ENCODE data around the gene C3. TPM values are rescaled to one million over a fixed set of nuclear protein-coding genes. Genes with fewer than 3 reads are reported as not detected.

Gene C3
- total and polyA plus RNA-seq, 2 of the 13 experiments (the other 11 are each of a cell fraction or from before 2014, with no cell fraction given) = 1,455 to 6,272 TPM

DNA sequence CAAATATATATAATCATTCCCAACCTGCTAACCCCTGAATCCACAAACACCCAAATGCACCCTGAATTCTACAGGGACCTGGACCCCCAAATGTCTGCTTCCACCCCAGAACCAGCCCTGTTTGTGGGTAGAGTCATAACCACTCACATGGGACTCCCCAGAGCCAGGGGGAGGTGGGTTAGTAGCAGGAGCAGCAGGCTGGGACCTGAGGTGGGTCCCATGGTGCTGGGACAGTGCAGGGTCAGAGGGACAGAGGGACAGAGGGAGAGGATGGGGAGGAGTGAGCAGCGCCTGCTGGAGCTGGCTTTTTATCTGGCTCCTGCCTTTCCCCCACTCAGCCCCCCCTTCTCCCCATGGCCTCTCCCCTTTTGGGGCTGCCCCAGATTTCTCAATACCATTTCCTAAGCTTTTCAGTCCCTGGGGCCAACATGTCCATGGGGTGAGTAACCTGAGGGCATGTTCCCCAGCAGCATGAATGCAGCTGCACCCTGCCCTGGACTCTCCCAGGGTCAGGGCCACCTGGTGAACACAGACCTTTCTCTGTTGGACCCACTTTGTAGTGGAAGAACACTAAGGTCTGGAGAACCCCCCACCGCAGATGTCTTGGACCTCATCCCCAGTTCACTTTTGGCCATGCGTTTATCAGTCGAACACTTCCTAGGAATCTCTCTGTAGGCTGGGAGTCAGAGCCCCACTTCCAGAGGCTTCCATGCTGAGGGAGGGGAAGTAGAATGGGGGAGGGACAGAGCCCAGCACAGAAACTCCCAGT, at the start of gene C3 (continued):
- peak; percentile 94; the same call in 1 of the 2 replicates for TF ChIP-seq IKZF5 (CRISPR knock-in tag; IDR thresholded peaks at IDR 0.05)
- TF ChIP-seq ETV6 (CRISPR knock-in tag; conservative IDR thresholded peaks at IDR 0.05) = no peak
- TF ChIP-seq ZNF775 (CRISPR knock-in tag; IDR thresholded peaks at IDR 0.05; ENCODE audit: borderline replicate concordance) = no peak; the same call in 1 of the 2 replicates
- TF ChIP-seq, protein P1, sequence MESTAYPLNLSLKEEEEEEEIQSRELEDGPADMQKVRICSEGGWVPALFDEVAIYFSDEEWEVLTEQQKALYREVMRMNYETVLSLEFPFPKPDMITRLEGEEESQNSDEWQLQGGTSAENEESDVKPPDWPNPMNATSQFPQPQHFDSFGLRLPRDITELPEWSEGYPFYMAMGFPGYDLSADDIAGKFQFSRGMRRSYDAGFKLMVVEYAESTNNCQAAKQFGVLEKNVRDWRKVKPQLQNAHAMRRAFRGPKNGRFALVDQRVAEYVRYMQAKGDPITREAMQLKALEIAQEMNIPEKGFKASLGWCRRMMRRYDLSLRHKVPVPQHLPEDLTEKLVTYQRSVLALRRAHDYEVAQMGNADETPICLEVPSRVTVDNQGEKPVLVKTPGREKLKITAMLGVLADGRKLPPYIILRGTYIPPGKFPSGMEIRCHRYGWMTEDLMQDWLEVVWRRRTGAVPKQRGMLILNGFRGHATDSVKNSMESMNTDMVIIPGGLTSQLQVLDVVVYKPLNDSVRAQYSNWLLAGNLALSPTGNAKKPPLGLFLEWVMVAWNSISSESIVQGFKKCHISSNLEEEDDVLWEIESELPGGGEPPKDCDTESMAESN (CRISPR knock-in tag; conservative IDR thresholded peaks at IDR 0.05) = peak; percentile 86; the same call in 1 of the 2 replicates
- TF ChIP-seq, protein P2, sequence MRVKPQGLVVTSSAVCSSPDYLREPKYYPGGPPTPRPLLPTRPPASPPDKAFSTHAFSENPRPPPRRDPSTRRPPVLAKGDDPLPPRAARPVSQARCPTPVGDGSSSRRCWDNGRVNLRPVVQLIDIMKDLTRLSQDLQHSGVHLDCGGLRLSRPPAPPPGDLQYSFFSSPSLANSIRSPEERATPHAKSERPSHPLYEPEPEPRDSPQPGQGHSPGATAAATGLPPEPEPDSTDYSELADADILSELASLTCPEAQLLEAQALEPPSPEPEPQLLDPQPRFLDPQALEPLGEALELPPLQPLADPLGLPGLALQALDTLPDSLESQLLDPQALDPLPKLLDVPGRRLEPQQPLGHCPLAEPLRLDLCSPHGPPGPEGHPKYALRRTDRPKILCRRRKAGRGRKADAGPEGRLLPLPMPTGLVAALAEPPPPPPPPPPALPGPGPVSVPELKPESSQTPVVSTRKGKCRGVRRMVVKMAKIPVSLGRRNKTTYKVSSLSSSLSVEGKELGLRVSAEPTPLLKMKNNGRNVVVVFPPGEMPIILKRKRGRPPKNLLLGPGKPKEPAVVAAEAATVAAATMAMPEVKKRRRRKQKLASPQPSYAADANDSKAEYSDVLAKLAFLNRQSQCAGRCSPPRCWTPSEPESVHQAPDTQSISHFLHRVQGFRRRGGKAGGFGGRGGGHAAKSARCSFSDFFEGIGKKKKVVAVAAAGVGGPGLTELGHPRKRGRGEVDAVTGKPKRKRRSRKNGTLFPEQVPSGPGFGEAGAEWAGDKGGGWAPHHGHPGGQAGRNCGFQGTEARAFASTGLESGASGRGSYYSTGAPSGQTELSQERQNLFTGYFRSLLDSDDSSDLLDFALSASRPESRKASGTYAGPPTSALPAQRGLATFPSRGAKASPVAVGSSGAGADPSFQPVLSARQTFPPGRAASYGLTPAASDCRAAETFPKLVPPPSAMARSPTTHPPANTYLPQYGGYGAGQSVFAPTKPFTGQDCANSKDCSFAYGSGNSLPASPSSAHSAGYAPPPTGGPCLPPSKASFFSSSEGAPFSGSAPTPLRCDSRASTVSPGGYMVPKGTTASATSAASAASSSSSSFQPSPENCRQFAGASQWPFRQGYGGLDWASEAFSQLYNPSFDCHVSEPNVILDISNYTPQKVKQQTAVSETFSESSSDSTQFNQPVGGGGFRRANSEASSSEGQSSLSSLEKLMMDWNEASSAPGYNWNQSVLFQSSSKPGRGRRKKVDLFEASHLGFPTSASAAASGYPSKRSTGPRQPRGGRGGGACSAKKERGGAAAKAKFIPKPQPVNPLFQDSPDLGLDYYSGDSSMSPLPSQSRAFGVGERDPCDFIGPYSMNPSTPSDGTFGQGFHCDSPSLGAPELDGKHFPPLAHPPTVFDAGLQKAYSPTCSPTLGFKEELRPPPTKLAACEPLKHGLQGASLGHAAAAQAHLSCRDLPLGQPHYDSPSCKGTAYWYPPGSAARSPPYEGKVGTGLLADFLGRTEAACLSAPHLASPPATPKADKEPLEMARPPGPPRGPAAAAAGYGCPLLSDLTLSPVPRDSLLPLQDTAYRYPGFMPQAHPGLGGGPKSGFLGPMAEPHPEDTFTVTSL (CRISPR knock-in tag; IDR thresholded peaks at IDR 0.05; ENCODE audit: borderline replicate concordance) = peak; percentile 83
- peak; percentile 78 for TF ChIP-seq ZNF501 (CRISPR knock-in tag; IDR thresholded peaks at IDR 0.05)
- 0 out of 2 replicates have a peak, but pooled peaks have one; percentile 86 for TF ChIP-seq THAP7 (CRISPR knock-in tag; IDR thresholded peaks at IDR 0.05)
- TF ChIP-seq SOX6 (IDR thresholded peaks at IDR 0.05) = no peak
- TF ChIP-seq SOX6 (CRISPR knock-in tag; IDR thresholded peaks at IDR 0.05) = peak; percentile 93
- TF ChIP-seq, protein P3, sequence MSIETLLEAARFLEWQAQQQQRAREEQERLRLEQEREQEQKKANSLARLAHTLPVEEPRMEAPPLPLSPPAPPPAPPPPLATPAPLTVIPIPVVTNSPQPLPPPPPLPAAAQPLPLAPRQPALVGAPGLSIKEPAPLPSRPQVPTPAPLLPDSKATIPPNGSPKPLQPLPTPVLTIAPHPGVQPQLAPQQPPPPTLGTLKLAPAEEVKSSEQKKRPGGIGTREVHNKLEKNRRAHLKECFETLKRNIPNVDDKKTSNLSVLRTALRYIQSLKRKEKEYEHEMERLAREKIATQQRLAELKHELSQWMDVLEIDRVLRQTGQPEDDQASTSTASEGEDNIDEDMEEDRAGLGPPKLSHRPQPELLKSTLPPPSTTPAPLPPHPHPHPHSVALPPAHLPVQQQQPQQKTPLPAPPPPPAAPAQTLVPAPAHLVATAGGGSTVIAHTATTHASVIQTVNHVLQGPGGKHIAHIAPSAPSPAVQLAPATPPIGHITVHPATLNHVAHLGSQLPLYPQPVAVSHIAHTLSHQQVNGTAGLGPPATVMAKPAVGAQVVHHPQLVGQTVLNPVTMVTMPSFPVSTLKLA (IDR thresholded peaks at IDR 0.05) = peak; percentile 40; the same call in 1 of the 2 replicates
- peak; percentile 97 for TF ChIP-seq ZNF350 (CRISPR knock-in tag; IDR thresholded peaks at IDR 0.05; ENCODE audit: borderline replicate concordance, low read depth)
- TF ChIP-seq ZBTB20 (CRISPR knock-in tag; IDR thresholded peaks at IDR 0.05; ENCODE audit: borderline replicate concordance, low read depth) = peak; percentile 66; the same call in 1 of the 2 replicates
- TF ChIP-seq ZNF75D (CRISPR knock-in tag; IDR thresholded peaks at IDR 0.05; ENCODE audit: borderline replicate concordance) = no peak
